Peyer's patch (tissue), 4 donors: ENCODE measurements around the gene CHST9. TPM values are rescaled to one million over a fixed set of nuclear protein-coding genes. Genes with fewer than 3 reads are reported as not detected.

Experiments used
- DNase-seq, 3 donors: peaks; one replicate each; pipeline ENCODE4 v3.0.0-alpha.2; 2017 to 2019
- H3K27ac ChIP-seq, 4 donors: fragments of 200-600 bp; sonication (generic); one replicate each; pipeline ENCODE4 v1.5.1; 2016 to 2019
- H3K27me3 ChIP-seq, 2 donors: fragments of 200-600 bp; sonication (generic); one replicate each; pipeline ENCODE4 v1.5.1; 2019
- H3K36me3 ChIP-seq, 3 donors: fragments of 200-600 bp; sonication (generic); one replicate each; pipeline ENCODE4 v1.5.1; 2016 to 2019
- H3K4me1 ChIP-seq, 4 donors: fragments of 200-600 bp; sonication (generic); one replicate each; pipeline ENCODE4 v1.5.1; 2016 to 2019
- H3K4me3 ChIP-seq, 4 donors: fragments of 200-600 bp; sonication (generic); 1 replicate in 3 of 4; 2 replicates in 1 of 4; pipeline ENCODE4 v1.5.1; 2016 to 2019; ENCODE audit warnings: mild to moderate bottlenecking in 1 of 4
- H3K9me3 ChIP-seq, 4 donors: fragments of 200-600 bp; sonication (generic); one replicate each; pipeline ENCODE4 v1.5.1; 2016 to 2019; ENCODE audit warnings: mild to moderate bottlenecking in 1 of 4
- CTCF ChIP-seq, 6 experiments: fragments of 450-650 bp in 4 of 6; fragments of 200-600 bp in 2 of 6; sonication (generic) in 1 of 6; IDR thresholded peaks; one replicate each; pipeline ENCODE4 v1.5.1; 2017 to 2019; ENCODE audit warnings: antibody characterized with exemption in 6 of 6, mild to moderate bottlenecking in 3 of 6, moderate library complexity in 1 of 6
- POLR2A ChIP-seq, 2 donors: fragments of 450-650 bp; IDR thresholded peaks; one replicate each; pipeline ENCODE4 v1.5.1; 2017; ENCODE audit warnings: antibody characterized with exemption in 2 of 2, mild to moderate bottlenecking in 2 of 2, moderate library complexity in 2 of 2
- total RNA-seq, 4 donors: library from RNA; depleted of rRNA; stranded (reverse); fragments of >200 nt; gene quantifications; one replicate each; pipeline ENCODE4 v1.1.0, GENCODE V29; 2016

CHST9 gene
- total RNA-seq, 4 donors from 2014 or later = 0.27 to 0.95 TPM; not detected in 2

DNA sequence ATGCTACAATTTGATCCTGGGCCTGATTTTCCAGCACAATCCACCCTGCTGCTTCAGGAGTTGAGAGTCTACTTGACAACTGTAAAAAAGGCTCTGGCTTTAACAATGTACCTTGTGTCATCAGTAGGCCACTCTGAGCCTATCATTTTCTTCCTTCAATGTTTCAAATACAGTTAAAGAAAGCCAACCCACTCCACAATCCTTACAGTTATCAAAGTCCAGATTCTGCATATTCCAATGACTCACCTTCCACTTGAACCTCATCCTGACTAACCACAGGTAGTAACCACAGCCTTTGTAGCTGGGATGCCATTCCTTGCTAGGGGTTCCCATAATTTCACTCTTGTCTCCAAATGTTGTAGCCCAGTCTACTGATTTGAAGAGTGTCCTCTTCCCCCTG is 284.1 kb downstream of the CHST9 start:
- no peak for TF ChIP-seq POLR2A (IDR thresholded peaks at IDR 0.05)
- TF ChIP-seq CTCF (IDR thresholded peaks at IDR 0.05) = no peak
- DNase-seq = no peak
- H3K4me3 ChIP-seq = no peak overlapping the region
- H3K36me3 ChIP-seq = no peaks in the 10 kb centered on the region
- H3K4me1 ChIP-seq = no peaks in the 10 kb centered on the region
- H3K27me3 ChIP-seq = no peaks in the 10 kb centered on the region
- H3K27ac ChIP-seq = no peak overlapping the region
- H3K9me3 ChIP-seq = no peaks in the 10 kb centered on the region

- Histone ChIP-seq H3K36me3 (no peaks in the 10 kb centered on the region), H3K27ac (no peak overlapping the region), H3K4me1 (no peaks in the 10 kb centered on the region), H3K4me3 (no peak overlapping the region), H3K9me3 (no peaks in the 10 kb centered on the region), H3K27me3 (no peaks in the 10 kb centered on the region)
- DNase-seq = no peak
- TF ChIP-seq CTCF (IDR thresholded peaks at IDR 0.05) = no peak
Observed at GRCh38 chr18:26894426-26894825, 290.7 kb downstream of the CHST9 start.

- H3K27me3 ChIP-seq = no peaks in the 10 kb centered on the region
- no peak for DNase-seq
- no peaks in the 10 kb centered on the region for H3K36me3 ChIP-seq
- no peak overlapping the region for H3K4me3 ChIP-seq
- TF ChIP-seq POLR2A (IDR thresholded peaks at IDR 0.05) = no peak
- TF ChIP-seq CTCF (IDR thresholded peaks at IDR 0.05) = no peak
- no peaks in the 10 kb centered on the region for H3K9me3 ChIP-seq
- no peak overlapping the region for H3K27ac ChIP-seq
- no peaks in the 10 kb centered on the region for H3K4me1 ChIP-seq
Observed at GRCh38 chr18:26893996-26894395, 291.1 kb downstream of the CHST9 start.

GRCh38 chr18:26888259-26888658 is 296.8 kb downstream of the CHST9 start:
- Histone ChIP-seq H3K27ac (no peak overlapping the region), H3K4me3 (no peak overlapping the region), H3K27me3 (no peaks in the 10 kb centered on the region), H3K4me1 (no peaks in the 10 kb centered on the region), H3K36me3 (no peaks in the 10 kb centered on the region), H3K9me3 (no peaks in the 10 kb centered on the region)
- TF ChIP-seq POLR2A (IDR thresholded peaks at IDR 0.05) (no peak), CTCF (IDR thresholded peaks at IDR 0.05) (no peak)
- no peak for DNase-seq

DNA sequence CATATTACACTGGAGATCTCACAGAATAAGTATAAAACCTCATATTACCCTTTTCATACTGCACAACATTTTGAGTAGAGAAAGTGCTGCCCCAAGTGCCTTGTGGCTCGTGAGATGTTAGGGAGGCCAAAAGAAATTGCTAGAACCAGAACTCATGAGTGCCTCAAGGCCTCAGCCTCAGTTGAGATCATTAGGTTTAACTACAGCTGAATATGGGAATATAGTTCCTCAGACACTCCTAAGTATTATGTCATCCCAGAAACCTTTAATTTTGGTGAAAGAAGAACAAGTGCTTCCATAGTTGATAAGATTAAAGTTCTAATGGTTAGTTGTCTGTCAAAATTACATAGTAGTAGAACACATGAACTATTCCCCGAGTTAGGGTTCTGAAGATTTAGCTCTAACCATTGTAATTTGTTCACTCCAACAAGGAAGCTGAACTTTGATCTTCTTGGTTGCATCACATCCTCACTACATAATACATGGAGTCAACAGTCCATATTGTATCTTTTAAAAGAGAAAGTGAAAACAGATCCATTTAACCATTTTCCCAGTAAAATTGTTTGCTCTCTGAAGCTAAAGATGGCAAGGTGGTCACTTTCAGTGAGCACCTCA is 310.0 kb downstream of the CHST9 start:
- H3K4me3 ChIP-seq = no peak overlapping the region
- TF ChIP-seq CTCF (IDR thresholded peaks at IDR 0.05) (no peak), POLR2A (IDR thresholded peaks at IDR 0.05) (no peak)
- no peaks in the 10 kb centered on the region for H3K9me3 ChIP-seq
- H3K27me3 ChIP-seq = no peaks in the 10 kb centered on the region
- DNase-seq = no peak
- H3K4me1 ChIP-seq = no peaks in the 10 kb centered on the region
- H3K36me3 ChIP-seq = no peaks in the 10 kb centered on the region
- peak overlapping the region in 2 of 4 donors; percentile 33 to 55 for H3K27ac ChIP-seq

- no peaks in the 10 kb centered on the region for H3K4me1 ChIP-seq
- H3K27me3 ChIP-seq = no peaks in the 10 kb centered on the region
- no peaks in the 10 kb centered on the region for H3K9me3 ChIP-seq
- H3K27ac ChIP-seq = peak overlapping the region in 1 of 4 donors; percentile 55
- no peaks in the 10 kb centered on the region for H3K36me3 ChIP-seq
- no peak for DNase-seq
- no peak for TF ChIP-seq CTCF (IDR thresholded peaks at IDR 0.05)
- no peak for TF ChIP-seq POLR2A (IDR thresholded peaks at IDR 0.05)
- H3K4me3 ChIP-seq = no peak overlapping the region
Observed at GRCh38 chr18:26874283-26874682, 310.8 kb downstream of the CHST9 start.
